Left hindlimb (tissue), 1 donor: ENCODE measurements around the gene VPS54.
"Not testable (repeated sequence)": the region's sequence is repeated elsewhere in the genome, so short reads cannot be mapped to it uniquely, and the experiment has no call there.

Experiments used
- DNase-seq: peaks from one replicate; pipeline ENCODE4 v3.0.0-alpha.2; 2018

The VPS54 gene

DNA sequence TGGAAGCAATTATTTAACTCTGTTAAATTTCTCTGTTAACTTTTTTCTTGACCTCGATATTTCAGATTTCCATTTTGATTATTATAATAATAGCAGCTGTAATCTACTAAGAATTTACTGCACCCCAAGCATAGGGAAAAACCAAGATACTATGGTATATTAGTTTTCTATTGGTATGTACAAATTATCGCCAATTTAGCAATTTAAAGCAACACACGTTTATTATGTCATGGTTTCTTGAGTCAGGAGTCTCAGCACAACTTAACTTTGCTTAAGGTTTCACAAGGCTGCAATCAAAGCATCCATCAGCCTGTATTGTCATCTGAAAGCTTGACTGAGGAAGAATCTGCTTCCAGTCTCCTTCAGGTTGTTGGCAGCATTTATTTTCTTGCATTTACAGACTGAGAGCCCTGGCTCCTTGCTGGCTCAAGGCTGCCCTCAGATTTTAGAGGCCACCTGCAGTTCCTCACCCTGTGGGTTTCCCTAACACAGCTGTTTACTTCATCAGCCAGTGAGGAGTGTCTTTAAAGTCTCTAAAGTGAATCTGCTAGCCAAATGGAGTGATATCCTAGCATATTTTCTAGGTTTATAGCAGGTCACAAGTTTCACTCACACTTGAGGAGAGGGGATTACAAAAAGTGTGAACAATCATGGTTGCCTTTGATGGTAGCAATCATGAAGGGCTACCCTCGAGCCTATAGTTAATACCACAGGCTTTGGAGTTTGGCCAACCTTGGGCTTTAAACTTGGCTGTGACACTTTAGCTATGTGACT lies 4.4 kb upstream of the VPS54 start:
- no peak for DNase-seq

DNA sequence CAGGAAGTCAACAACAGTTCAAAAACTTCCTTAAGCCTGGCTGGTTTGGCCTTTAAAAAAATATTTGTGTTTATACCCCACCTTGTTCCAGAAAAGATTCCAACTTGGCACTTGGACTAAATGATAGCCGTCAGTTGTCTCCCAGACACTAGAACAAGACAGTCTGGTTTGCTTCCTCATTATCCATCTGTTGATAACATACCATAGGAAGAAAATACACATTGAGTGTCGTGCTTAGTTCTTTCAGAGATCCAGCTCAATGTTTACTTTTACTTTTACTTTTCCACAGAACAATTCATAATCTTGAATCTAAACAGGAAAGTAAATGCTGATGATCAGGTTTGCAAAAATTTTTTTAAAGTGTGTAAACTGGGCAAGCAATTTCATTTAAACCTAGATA lies 2.4 kb upstream of the VPS54 start:
- DNase-seq: no peak

DNA sequence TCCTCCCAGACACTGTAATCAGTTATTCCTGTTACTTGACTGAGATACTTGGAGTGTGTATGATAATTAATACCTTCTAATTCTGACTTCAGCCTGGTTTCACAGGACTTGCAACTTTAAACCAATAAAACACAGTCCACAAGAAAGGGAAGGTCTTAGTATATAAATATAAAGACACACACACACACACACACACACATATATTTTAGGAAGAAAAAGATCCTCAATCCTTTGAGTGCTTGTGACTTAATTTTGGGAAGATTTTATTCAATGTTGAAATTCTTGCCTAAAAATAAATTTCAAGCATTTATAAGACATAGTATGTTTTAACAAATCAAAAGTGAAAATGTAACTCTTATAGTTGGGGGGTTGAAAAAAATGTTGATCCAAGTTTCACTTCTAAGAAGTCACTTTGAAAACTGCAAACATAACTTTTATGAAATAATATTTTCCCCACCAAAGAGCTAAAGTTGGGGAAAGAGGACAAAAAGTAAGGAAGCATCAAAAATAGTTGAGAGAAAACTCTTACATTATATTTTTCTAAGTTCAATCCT lies 824 bp upstream of the VPS54 start:
- no peak for DNase-seq

DNA sequence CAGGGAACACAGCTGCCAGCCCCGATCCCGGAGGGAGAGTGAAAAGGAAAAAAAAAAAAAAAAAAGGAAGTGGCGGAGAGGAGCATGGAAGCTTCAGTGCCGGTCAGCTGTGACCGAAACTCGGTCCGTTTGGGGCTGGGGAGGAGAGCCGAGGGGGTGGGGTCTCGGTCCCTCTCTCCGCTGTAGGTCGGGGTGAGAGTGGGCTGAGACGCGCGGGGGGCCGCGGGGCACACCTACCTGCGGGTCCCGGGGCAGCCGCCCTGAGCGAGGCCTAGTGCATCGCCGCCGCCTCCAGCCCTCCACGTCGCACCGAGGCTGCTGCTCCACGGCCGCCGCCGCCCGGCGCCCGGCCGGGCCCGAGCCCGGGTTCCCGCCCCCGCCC lies 536 bp downstream of the VPS54 start:
- DNase-seq: peak; percentile 80

DNA sequence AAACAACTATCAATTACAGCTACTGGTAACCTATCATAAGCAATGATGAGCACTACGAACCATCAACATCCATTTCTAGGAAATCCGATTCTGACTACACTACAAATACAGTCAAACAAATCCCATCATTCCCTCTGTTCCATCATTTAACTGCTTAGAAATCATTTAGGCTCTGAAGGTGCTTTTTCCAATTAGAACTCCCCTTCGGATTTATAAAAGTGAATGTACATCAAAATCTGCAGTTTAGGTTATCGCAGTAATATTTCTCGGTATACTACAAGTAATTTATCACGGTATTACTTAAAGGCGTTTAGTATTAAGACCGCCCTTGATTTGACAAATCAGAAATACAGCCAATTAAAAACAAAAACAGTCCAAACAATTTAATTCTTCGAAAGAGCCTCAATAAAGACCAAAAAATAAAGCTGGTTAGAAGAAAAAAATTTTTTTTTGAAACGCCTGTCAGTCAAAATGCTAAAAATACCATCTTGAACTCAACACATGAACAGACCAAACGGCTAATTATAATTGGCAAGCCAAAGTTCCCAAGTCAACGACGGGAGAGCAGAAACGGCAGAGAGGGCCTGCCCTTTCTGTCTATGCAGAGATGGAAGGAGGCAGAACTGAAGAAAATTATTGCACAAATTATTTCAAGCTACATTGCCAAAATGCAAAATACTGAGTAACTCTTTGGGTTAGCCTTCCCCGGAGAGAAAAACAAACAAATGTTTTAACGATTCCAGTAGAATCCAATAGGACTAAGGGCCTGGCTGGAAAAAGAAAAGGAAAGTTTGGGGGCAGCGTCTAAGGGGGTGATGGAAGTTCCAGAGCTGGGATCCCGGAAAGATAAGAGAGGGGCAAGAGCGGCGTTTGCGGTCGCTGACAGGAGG lies 1.2 kb downstream of the VPS54 start:
- DNase-seq: no peak

DNA sequence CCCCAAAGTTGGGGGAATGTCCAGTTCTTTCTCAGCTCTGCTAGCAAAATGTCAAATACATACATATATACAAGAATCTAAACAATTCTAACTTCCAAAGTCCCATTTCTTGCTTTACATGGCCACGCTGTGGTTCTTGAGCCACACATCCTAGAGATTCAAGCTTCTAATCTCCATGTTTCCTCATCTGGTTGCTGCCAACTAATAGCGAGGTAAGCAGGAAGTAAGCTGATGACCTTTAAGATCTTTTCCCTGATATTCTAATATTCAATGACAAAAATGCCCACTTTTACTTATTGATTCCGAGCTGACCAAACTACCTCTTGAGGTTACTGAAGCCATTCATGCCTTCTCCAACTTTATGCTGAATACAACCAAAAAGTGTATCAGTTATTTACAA lies 3.3 kb downstream of the VPS54 start:
- DNase-seq: no peak

DNA sequence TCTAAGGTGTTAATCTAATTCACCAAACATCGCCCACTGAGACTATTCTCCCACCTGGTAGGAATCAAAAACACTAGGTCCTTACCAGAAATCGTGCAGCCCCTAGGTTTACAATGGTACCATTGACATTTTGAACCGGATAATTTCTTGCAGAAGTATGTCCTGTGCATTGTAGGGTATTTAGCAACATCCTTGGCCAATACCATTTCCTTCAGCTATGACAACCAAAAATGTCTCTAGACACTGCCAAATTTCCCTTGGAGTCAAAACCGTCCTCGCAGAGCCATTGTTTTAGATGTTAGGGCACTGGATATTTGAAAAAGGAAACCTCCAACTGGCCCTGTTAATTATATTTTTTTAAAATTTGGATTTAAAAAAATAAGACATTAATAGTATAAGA lies 3.8 kb downstream of the VPS54 start:
- no peak for DNase-seq

DNA sequence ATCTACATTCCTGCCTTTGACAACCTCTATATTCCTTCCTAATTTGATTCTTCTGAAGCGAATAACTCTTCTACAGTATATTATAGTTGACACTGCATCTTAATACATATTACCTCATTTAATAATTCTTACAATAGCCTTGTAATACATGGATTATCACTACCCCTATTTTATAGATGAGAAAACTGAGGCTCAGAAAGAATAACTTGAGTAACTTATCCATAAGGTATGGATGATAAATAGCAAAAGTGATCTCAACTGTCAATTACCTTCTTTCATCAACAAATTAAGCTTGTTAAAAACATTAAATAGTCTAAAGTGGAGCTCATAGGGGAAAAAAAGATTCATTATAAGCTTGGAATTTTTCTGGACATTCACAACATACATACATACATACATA lies 4.6 kb downstream of the VPS54 start:
- no peak for DNase-seq

DNA sequence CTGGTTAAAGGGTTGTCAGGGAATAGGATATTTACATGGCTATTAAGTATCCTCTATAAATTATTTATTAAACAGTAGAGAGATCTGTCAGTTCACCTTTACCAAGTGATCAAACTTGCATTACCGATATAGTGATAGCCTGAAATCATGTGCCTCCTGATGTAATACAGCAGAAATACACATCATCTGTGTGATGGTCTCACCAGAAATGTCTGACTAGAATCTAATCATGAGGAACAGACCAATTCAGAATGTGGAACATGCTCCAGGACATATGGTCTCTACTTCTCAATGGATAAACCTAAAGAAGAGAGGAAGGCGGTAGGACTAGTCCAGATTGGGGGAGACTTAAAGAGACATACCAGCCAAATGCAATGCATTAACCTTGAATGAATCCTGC lies 6.2 kb downstream of the VPS54 start:
- no peak for DNase-seq

DNA sequence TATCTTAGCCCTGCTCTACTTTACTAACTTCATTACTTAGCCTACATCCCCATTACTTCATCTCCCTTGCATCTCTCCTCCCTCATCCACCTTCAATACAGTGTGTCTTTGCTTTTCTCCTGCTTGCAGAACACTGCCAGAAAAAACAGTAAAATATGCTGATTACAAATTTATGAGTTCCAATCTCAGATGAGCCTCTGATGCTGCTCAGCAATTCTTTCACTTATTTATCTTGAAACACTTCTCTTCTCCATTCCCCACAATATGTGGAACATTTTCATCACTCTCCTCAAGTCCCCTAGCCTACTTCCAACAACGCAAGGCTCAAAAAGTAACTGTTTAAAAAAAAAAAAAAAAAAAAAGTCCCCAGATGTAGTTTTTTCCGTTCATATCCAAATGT lies 7.1 kb downstream of the VPS54 start:
- no peak for DNase-seq

DNA sequence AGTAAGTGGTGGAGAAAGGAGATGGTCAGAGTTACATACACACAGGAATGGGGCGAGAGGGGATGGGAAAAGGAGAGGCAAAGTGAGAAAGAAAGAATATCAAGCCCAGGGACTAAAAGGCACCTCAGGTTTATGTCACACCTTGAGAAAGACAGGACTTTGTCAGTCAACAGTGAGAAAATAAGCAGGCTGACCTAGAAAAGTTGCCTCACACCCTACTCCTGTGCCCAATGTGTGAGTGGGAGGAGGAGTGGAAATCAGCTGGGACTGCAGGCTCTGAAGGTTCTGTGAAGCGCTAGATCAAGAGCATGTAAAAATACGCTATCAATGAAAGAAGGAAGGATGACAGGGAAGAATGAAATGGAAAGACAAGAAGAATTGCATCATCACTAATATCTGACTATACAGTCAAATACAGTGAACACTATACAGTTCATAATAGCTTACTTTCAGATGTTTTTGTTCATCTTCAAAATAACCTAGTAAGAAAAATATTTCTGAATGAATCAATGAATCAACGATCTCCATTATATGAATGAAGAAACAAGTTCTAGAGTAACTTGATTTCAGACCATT lies 10.7 kb downstream of the VPS54 start:
- no peak for DNase-seq

DNA sequence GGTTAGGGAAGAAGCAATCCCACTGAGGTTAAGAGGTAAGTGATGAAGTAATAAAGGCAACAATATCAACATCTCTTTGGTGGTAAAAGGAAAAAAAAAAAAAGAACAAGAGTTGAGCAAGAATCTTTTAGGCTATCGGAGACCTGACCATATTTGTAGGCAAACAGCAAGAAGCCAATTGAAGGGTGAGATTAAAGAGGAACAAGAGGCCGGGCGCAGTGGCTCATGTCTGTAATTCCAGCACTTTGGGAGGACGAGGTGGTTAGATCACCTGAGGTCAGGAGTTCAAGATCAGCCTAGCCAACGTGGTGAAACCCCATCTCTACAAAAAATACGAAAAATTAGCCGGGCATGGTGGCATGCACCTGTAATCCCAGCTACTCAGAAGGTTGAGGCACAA lies 11.3 kb downstream of the VPS54 start:
- DNase-seq: no peak

DNA sequence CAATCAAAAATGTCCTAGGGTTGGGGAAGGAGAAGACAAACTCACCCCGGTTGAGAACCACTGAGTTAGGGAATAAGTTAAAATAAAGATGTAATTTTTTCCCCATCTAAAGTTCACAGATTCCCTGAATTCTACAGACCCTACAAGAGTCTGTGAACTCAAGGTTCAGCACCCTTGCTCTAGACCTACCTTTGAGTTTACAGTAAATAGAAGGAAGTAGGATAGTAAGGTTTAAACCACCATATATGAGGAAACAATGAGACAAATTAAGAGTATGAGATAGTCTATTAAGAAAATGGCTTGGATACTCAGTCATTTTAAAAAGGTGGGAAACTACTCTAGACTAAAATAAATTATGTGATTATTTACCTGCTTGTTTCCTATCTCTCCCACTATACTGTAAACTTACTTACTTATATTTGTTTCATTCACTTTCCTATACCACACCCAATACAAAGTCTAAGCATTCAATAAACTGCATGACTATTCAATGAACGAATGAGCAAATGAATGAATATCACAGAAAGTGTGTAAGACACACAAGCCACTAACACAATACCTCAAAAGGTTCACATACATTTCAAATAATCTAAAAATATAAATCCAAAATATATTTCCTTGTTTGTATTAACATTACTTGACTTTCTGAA lies 13.4 kb downstream of the VPS54 start:
- DNase-seq: no peak

DNA sequence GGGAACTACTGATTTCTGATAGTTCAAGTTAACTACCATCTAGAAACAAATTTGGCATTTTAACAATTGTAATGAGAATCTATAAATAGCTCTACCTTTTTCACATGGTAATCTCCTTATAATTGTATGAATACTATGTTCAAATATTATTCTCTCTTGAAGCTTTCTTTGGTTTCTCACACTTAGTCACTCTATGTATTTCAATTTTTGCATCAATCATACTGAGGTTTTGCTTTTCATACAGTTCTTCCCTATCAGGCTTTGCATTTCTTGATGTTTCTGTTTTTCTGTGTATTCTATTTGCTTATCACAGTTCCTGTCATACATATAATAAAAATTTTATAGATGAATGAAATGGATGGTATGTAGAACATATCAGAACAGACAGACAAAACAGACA lies 16.0 kb downstream of the VPS54 start:
- DNase-seq: no peak

DNA sequence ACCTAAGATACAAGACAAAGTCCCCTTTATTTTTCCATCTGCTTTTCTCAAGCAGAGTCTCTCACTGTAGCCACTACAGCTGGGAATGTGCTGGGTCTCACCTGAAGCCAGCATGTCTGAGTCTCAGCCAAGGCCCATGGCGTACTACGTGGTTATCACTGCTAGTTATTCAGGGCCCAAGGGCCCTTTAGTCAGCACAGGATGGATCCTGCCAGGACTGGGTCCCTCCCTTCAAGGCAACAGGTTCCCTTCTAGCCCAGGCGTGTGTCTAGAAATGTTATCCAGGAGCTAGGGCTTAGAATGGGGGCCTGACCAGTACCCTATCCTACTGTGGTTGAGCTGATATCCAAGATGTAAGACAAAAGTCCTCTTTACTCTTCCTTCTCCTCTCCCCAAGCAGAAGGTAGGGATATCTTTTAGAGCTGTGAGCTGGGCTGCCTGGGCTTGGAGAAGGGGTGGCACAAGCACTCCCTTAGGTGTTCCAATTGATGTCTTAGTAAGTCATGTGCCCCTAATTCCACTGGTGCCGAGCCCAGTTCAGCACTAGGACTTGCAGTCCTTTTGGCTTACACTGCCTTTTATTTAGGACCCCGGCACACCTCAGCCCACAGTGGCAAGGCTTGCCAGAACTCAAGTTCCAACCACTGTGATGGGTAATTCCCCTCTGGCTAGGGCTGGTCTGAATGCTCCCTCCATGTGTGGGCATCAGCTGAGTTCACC lies 17.7 kb downstream of the VPS54 start:
- no peak for DNase-seq

DNA sequence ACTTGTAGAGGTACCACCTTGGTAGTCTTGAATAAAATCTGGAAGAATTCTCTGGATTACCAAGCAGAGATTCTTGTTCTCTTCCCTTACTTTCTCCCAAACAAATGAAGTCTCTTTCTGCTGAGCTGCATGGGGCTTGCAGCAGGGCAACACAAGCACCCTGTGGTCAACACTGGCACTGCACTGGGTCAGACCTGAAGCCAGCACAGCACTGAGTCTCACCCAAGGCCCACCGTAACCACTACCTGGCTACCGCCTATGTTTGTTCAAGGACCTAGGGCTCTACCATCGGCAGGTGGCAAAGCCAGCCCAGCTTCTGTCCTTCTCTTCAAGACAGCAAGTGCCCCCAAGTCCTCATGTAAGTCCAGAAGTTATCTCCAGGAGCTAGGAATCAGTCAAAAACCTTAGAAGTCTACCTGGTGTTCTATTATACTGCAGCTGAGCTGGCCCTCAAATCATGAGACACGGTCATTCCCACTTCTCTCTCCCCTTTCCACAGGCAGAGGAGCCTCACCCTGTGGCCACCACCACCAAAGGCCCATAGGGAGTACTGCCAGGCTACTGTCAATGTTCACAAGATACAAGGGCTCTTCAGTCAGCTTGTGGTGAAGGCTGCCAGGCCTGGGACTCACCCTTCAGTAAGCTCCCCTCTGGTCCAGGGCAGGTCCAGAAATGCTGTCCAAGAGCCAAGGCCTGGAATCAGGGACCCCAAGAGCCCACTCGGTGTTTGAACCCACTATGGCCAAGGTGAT lies 18.4 kb downstream of the VPS54 start:
- DNase-seq: no peak

DNA sequence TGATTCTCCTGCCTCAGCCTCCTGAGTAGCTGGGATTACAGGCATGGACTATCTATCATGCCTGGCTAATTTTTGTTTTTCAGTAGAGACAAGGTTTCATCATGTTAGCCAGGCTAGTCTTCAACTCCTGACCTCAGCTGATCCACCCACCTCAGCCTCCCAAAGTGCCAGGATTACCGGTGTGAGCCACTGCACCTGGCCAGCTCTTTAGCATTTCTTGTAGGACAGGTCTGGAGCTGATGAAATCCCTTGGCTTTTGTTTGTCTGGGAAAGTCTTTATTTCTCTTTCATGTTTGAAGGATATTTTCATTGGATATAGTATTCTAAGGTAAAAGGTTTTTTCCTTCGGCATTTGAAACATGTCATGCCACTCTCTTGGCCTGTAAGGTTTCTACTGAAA lies 20.2 kb downstream of the VPS54 start:
- DNase-seq: no peak

DNA sequence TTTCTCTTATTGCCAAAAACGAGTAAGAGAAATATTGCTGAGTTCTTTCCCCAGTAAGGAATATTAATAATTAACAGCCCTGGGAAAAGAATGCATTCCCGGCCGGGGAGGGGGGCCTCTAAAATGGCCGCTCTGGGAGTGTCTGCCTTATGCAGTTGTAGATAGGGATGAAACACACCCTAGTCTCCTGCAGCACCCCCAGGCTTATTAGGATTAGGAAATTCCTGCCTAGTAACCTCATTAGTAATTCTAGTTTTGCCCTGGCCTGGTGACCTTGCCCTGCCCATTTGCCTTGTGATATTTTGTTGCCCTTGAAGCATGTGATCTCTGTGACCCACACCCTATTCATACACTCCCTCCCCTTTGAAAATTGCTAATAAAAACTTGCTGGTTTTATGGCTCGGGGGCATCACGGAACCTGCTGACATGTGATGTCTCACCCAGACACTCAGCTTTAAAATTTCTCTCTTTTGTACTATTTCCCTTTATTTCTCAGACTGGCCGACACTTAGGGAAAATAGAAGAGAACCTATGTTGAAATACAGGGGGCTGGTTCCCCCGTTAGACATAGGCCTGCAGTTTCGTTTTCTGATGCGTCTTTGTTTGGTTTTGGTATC lies 22.5 kb downstream of the VPS54 start:
- not testable (repeated sequence) for DNase-seq

DNA sequence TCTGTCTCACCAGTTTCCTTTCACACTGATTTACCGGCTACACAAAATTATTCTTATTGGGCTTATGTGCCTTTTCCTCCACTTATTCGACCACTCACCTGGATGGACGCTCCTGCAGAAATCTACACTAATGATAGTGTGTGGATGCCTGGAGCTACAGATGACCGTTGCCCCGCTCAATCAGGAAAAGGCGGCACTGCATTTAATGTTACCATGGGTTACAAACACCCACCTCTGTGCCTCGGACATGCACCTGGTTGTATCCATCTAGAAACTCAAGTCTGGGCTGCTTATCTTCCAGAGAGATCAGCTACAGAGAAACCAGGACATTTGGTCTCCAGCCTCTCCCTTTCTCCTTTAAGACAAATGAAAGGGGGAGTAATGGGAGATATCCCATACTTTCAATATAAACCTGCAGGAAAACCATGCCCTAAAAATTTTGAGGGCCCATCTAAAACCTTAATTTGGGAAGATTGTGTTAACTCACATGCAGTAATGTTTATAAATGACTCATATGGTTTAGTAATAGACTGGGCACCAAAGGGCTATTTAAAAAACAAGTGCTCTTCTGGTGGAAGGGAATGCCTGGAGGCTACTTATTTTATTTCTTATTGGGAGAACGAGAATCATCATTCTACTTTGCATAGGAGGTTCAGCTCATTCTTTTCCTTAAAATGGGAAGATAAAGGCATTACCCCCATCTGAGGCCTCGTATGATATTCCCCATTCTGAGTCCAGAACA lies 24.7 kb downstream of the VPS54 start:
- not testable (repeated sequence) for DNase-seq

DNA sequence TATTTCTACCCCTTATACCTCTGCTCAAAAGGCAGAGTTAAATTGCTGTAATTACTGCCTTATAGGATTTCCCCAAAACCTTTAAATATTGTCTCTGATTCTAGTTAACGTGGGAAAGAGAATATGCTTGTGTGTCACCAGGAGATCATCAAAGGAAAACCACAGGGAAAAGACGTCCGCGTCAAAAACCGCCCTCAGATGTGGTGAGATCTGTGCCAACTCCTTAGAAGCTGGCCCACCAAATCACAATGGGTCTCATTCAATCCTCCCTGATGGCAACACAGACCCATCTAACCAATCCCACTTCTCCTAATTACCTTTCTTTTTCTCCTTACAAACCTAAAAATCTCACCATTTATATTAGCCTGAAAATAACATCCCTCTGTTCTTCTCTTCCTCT lies 25.4 kb downstream of the VPS54 start:
- no peak for DNase-seq
